ENCODE measurements around the gene PERP. TPM values are rescaled to one million over a fixed set of nuclear protein-coding genes. Genes with fewer than 3 reads are reported as not detected.
A peak's percentile ranks its signal among the peaks of the same experiment; 100 is the strongest.

The PERP gene
- total RNA-seq, 1 experiment from 2014 or later: 38.0 TPM

- in situ Hi-C loops (cut with HindIII; ENCODE audit: low pct_unique_long_range_greater_than_20kb, low sequenced_read_pairs): no loop called here
- DNase-seq (ENCODE audit: low read depth, low spot score): no peak
These were observed 753 bp upstream of the PERP start for GRCh38 chr6:138107752-138108592.

- DNase-seq (ENCODE audit: low read depth, low spot score): no peak
- in situ Hi-C loops (cut with HindIII; ENCODE audit: low pct_unique_long_range_greater_than_20kb, low sequenced_read_pairs): no loop called here
These were observed 548 bp downstream of the PERP start for GRCh38 chr6:138106665-138107077.

DNA sequence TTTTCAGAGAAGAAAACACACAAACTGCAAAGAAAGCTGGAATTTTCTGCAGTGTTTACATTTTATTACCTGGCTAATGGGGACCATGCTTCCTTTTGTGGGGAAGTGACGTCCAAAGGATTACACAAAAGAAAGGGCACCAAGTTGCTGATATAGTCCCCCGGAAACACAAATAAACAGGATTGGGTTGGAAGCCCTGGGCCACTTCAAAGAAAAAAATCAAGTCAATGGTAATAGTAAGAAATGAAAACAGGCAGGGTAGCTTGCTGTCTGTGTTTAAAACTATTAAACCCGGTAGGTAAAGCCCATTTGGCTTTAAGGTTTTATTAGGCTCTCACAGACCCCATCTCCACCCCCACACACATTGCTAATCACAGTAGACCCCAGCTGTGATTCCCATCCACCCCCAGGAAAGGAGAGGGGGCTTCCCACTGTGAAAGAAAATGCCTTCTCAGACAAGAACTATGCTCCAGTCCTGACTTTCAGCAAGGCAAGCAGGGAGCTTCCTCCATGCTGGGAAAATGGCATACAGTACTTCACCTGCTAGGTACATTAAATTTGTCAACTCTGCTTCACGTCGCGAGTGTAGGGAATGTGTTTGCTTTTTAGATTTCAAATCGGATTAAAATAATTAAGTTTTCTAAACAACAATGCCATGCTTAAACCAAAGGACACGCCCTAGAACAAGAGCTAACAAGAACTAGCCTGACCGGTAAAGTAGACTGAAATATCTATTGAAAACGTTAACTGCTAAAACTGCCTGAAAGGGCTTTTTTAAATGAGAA is 1.1 kb downstream of the PERP start:
- in situ Hi-C loops (cut with HindIII; ENCODE audit: low pct_unique_long_range_greater_than_20kb, low sequenced_read_pairs): no loop called here
- DNase-seq (ENCODE audit: low read depth, low spot score): peak; percentile 24

DNA sequence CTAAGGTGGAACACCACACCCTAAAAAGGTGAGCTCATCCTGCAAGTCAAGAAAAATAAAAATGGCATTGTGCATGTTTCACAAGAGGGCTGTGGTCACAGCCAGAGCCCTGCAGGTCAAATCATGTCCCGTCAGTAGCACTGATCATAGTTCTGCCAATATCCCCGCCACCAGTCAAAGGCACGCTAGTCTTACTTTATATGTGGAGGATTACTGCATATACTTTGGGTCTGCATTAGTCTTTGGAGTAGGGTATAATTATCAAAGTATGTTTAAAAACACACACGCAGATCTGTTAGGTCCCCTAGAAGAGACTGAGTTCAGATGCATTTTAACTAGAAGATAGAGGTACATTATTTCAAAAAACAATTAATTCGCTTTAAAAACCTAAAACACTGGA is 1.8 kb downstream of the PERP start:
- in situ Hi-C loops (cut with HindIII; ENCODE audit: low pct_unique_long_range_greater_than_20kb, low sequenced_read_pairs): no loop called here
- no peak for DNase-seq (ENCODE audit: low read depth, low spot score)

- in situ Hi-C loops (cut with HindIII; ENCODE audit: low pct_unique_long_range_greater_than_20kb, low sequenced_read_pairs): no loop called here
- no peak for DNase-seq (ENCODE audit: low read depth, low spot score)
These were observed 2.5 kb downstream of the PERP start for GRCh38 chr6:138104618-138105213.

GRCh38 chr6:138103871-138104270 is 3.3 kb downstream of the PERP start:
- DNase-seq (ENCODE audit: low read depth, low spot score): no peak
- in situ Hi-C loops (cut with HindIII; ENCODE audit: low pct_unique_long_range_greater_than_20kb, low sequenced_read_pairs): no loop called here

DNA sequence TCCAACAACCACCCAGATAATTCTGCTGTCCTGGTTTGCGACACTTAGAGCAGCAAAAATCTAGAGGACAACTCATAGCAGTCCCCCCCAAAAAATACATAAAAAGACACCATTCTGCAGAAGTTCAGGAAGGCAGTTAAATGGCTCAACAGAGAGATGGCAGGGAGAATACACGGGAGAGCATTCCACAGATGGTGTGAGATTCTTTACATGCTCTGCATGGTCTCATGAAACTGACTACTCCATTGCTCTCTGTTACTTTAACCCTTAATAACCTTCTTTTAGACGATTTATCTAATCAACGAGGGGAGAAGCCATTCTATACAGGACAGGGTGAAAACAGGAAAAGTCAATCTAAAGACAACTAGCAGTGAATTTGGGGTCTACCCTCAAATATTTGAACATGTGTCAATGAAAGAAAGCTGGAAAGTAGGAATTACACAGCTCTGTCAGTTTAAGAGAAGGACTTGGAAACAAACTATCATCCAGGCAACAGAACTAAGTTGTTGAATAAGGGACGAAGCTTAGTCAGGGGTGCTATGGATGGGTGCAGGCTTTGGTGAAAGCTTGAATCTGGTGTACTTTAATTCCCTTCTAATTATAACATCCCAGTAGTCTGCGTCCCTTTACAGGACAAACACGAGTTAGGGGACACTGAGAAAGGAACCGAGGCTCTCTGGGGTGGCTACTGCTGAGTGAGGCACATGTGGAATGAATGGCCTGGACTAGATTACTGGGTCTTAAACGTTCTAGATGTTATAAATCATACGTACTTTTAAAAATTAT is 5.1 kb downstream of the PERP start:
- in situ Hi-C loops (cut with HindIII; ENCODE audit: low pct_unique_long_range_greater_than_20kb, low sequenced_read_pairs): no loop called here
- no peak for DNase-seq (ENCODE audit: low read depth, low spot score)

DNA sequence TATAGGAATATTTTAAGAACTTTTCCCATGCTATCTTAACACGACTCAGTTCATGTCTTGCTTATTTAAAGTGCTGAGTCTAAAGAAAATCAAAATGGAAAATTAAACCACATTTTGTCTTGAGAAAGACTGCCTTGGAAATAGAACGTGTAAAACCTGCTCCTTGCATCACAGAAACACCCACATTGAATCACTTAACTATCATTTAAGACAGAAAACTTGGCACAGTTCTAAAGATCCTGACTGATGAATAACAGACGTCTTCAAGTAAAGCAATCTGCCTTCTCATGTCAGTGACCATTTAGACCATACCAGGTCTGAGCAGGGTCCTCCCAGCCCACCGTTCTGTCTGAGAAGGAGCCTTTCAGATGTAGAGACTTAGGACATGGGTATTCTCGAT is 7.4 kb downstream of the PERP start:
- in situ Hi-C loops (cut with HindIII; ENCODE audit: low pct_unique_long_range_greater_than_20kb, low sequenced_read_pairs): no loop called here
- no peak for DNase-seq (ENCODE audit: low read depth, low spot score)

- DNase-seq (ENCODE audit: low read depth, low spot score): no peak
- in situ Hi-C loops (cut with HindIII; ENCODE audit: low pct_unique_long_range_greater_than_20kb, low sequenced_read_pairs): no loop called here
These were observed 8.9 kb downstream of the PERP start for GRCh38 chr6:138098306-138098705.

- no peak for DNase-seq (ENCODE audit: low read depth, low spot score)
- in situ Hi-C loops (cut with HindIII; ENCODE audit: low pct_unique_long_range_greater_than_20kb, low sequenced_read_pairs): no loop called here
These were observed 13.0 kb downstream of the PERP start for GRCh38 chr6:138094260-138094659.

DNA sequence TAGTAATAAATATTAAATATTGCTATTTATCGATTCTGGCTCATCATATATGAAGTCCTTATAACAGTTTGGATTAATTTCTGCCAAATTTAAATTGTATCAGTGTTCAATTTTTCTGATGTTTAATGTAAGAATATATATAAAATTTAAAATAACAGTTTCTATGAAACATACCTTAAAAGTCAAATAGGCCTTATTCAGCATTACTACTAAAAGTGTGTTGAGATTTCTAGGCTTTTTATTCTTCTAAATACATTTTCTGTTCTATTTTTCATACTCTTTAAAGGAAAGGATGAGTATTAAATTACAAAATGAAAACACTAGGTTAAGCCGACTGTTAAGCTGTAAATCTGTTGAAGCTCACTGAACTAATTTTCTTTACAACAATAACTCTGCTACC is 13.6 kb downstream of the PERP start:
- no peak for DNase-seq (ENCODE audit: low read depth, low spot score)
- in situ Hi-C loops (cut with HindIII; ENCODE audit: low pct_unique_long_range_greater_than_20kb, low sequenced_read_pairs): no loop called here

GRCh38 chr6:138092686-138093085 is 14.5 kb downstream of the PERP start:
- in situ Hi-C loops (cut with HindIII; ENCODE audit: low pct_unique_long_range_greater_than_20kb, low sequenced_read_pairs): no loop called here
- DNase-seq (ENCODE audit: low read depth, low spot score): no peak

DNA sequence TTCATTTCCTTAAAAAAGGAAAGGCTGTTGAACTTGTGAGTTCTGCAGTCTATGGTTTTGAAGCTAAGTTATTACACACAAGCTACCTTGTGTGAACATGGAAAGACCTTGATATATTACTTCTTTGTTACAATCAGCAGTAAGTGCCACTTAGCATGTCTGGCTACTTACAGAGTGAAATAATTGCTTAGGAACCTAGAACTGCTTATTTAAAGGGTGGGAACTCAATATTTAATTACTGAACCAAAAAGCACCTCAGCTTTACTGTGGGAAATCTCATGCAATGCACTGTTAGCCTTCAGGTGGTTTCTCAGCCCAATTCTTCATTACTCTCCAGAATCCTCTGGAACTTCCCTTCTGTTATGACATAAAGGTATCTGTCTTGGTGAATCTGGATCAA is 17.9 kb downstream of the PERP start:
- no peak for DNase-seq (ENCODE audit: low read depth, low spot score)
- in situ Hi-C loops (cut with HindIII; ENCODE audit: low pct_unique_long_range_greater_than_20kb, low sequenced_read_pairs): no loop called here

DNA sequence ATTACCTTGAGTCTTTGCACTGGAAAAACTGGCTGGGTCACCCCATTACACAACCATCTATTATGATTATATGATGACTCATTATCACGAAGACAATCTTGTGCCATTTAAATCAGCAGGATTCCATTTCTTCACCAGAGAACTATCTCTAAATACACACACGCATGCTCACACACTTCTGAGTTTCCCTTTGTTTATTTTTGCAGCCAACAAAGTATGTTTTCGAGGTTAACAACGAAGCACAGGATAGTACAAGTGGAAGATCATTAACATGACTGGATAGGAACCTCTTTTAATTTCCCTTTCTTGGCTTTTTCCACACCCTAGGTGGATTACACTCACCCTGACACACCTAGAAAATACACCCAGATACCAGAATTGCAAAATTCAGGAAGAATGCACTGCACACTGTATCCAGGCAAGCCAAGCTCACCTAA is 18.9 kb downstream of the PERP start:
- peak; percentile 62 for DNase-seq (ENCODE audit: low read depth, low spot score)
- in situ Hi-C loops (cut with HindIII; ENCODE audit: low pct_unique_long_range_greater_than_20kb, low sequenced_read_pairs): no loop called here

- in situ Hi-C loops (cut with HindIII; ENCODE audit: low pct_unique_long_range_greater_than_20kb, low sequenced_read_pairs): no loop called here
- DNase-seq (ENCODE audit: low read depth, low spot score): peak; percentile 8
These were observed 19.5 kb downstream of the PERP start for GRCh38 chr6:138087593-138088325.

GRCh38 chr6:138086573-138087196 is 20.5 kb downstream of the PERP start:
- in situ Hi-C loops (cut with HindIII; ENCODE audit: low pct_unique_long_range_greater_than_20kb, low sequenced_read_pairs): no loop called here
- DNase-seq (ENCODE audit: low read depth, low spot score): peak; percentile 59

- no peak for DNase-seq (ENCODE audit: low read depth, low spot score)
- in situ Hi-C loops (cut with HindIII; ENCODE audit: low pct_unique_long_range_greater_than_20kb, low sequenced_read_pairs): no loop called here
These were observed 21.4 kb downstream of the PERP start for GRCh38 chr6:138085839-138086222.
